ENCODE data around the gene PLEKHG7. TPM values are rescaled to one million over a fixed set of nuclear protein-coding genes. Genes with fewer than 3 reads are reported as not detected.

The PLEKHG7 gene
- total and polyA plus RNA-seq, 7 donors = not detected

- ATAC-seq (no peak), DNase-seq (no peak)
- Histone ChIP-seq H3K9me3 (no peaks in the 10 kb centered on the region), H3K27me3 (ENCODE audit: insufficient read depth in 3 of 3, low read length in 2 of 3) (no peaks in the 10 kb centered on the region), H3K36me3 (ENCODE audit: insufficient read depth in 1 of 2, low read depth in 1 of 2) (peaks cover 0 to 51% of the 10 kb centered on the region in 2 donors), H3K27ac (no peak overlapping the region), H3K4me1 (no peaks in the 10 kb centered on the region), H3K4me3 (no peak overlapping the region)
- WGBS, 3 donors = 85 to 93% (median 86%) methylated on average over 1 of the region's 1 CpG
- no peak for TF ChIP-seq CTCF (IDR thresholded peaks at IDR 0.05)
- intact Hi-C loops (cut with DNase I) = loop anchor here (10.0 kb wide), 2 partner anchors 61 to 131 kb away; no protein-coding TSS in a partner anchor
These were observed 101.1 kb downstream of the PLEKHG7 start for GRCh38 chr12:92803903-92804302.

- no peak overlapping the region for H3K4me3 ChIP-seq
- no peaks in the 10 kb centered on the region for H3K9me3 ChIP-seq
- ATAC-seq = no peak
- no peak for TF ChIP-seq CTCF (IDR thresholded peaks at IDR 0.05)
- peaks cover 0 to 64% of the 10 kb centered on the region in 2 donors for H3K36me3 ChIP-seq (ENCODE audit: insufficient read depth in 1 of 2, low read depth in 1 of 2)
- 83 to 88% (median 86%) methylated on average over 4 of the region's 4 CpGs for WGBS, 3 donors
- no peaks in the 10 kb centered on the region for H3K4me1 ChIP-seq
- intact Hi-C loops (cut with DNase I) = no loop called here
- H3K27ac ChIP-seq = no peak overlapping the region
- no peaks in the 10 kb centered on the region for H3K27me3 ChIP-seq (ENCODE audit: insufficient read depth in 3 of 3, low read length in 2 of 3)
- no peak for DNase-seq
These were observed 107.6 kb downstream of the PLEKHG7 start for GRCh38 chr12:92810370-92810769.

DNA sequence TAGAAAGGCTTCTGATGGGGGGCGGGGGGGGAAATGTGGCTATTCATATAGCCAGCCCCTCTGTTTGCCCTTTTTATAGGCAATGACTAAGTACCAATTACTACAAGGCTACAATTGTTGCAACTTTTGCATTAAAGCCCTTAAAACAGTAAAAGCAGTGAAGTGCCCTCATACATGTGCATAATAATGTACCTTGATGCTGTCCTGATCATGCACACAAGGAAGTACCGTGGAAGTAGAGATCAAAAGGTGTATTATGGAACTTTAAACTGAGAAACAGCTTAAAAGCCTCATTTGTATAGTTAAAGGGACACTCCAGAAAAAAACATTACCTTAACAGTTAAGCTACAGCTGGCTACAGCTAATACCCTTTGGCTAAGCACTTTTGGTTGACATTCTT is 111.8 kb downstream of the PLEKHG7 start:
- ATAC-seq (no peak), DNase-seq (no peak)
- no peaks in the 10 kb centered on the region for H3K27me3 ChIP-seq (ENCODE audit: insufficient read depth in 3 of 3, low read length in 2 of 3)
- no peak for TF ChIP-seq CTCF (IDR thresholded peaks at IDR 0.05)
- peaks cover 0 to 86% of the 10 kb centered on the region in 2 donors for H3K36me3 ChIP-seq (ENCODE audit: insufficient read depth in 1 of 2, low read depth in 1 of 2)
- H3K9me3 ChIP-seq = no peaks in the 10 kb centered on the region
- no peak overlapping the region for H3K27ac ChIP-seq
- 90 to 98% (median 92%) methylated on average over 2 of the region's 2 CpGs for WGBS, 3 donors
- intact Hi-C loops (cut with DNase I) = no loop called here
- no peaks in the 10 kb centered on the region for H3K4me1 ChIP-seq
- no peak overlapping the region for H3K4me3 ChIP-seq

GRCh38 chr12:92821142-92821541 is 118.4 kb downstream of the PLEKHG7 start:
- H3K4me3 ChIP-seq = no peak overlapping the region
- intact Hi-C loops (cut with DNase I) = no loop called here
- peaks cover 0 to 58% of the 10 kb centered on the region in 2 donors for H3K36me3 ChIP-seq (ENCODE audit: insufficient read depth in 1 of 2, low read depth in 1 of 2)
- H3K9me3 ChIP-seq = no peaks in the 10 kb centered on the region
- no peak for TF ChIP-seq CTCF (IDR thresholded peaks at IDR 0.05)
- DNase-seq (no peak), ATAC-seq (no peak)
- H3K27ac ChIP-seq = no peak overlapping the region
- 70 to 83% (median 79%) methylated on average over 3 of the region's 3 CpGs for WGBS, 3 donors
- H3K27me3 ChIP-seq (ENCODE audit: insufficient read depth in 3 of 3, low read length in 2 of 3) = no peaks in the 10 kb centered on the region
- H3K4me1 ChIP-seq = no peaks in the 10 kb centered on the region

Other genes starting within 250 kb of the PLEKHG7 start
- gene EEA1, start 226.3 kb downstream of the PLEKHG7 start, total RNA-seq = 10 to 100 TPM; 27.7 to 51.8 (median 37.1) TPM
- gene EEA1, start 226.3 kb downstream of the PLEKHG7 start, polyA plus RNA-seq = 10 to 100 TPM in 1 of 3 donors, 1 to 10 TPM in 2; 4.1 to 10.9 (median 8.3) TPM